NCI-H2171 (cell line): Measurements from ENCODE around the gene MICAL2.

Experiments used
- DNase-seq: peaks from one replicate; lab custom pipeline; 2025; lab: John Stamatoyannopoulos, UW

The MICAL2 gene

DNA sequence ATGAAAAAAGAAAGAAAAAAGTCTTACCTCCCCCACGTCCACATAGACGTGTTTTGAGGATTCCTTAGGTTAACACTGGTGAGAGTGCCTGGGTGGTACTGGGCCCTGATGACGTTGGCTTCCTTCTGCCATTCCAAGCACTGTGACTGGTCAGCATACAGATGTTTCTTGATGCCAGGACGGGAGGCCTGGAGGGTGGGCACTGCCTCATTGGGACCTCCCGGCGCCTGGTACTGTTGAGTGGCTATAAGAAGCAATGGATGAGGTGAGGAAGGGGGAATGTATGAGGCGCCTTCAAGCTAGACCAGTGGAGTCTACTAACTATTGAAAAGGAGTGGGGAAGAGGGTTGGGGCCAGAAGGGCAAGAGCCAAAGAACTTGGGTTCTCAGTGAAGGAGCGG is 45.3 kb downstream of the MICAL2 start:
- DNase-seq, result no peak

DNA sequence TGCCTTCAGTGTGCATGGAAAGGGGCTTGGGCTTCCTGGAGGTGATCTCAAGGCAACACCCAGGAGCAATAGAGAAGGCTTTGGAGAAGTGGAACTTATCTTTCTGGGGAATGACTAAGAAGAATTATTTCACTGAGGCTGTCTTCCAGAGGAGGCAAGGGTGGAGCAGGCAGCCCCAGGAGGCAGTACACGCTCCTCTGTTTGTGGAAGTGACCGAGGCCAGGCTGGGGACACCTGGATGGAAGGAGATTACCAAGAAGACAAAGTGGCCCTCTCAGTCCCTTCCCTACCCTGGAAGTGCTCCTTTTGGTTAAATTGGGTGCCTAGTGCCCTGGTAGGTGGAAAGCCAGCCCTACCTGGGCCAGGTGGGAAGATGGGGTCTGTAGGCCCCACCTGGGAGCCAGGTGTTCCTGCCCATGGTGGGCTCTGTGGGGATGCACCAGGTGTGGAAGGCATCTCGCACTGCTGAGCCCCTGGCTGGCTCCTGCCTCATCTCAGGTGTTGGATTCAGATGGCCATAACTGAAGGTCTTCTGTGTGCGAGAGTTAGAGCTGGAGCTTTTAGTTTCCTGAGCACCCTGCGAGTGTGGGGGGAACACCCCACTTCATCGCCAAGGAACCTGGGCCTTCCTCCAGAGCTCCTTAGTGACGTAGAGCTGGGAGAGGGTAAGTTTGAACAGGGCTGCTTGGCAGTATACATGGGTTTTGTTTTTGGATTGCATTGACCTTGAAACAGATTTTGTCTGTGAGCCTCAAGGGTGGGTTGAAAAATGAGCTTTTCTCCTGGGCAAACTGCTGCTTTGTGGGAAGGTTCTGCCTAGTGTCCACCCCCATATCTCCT is 46.1 kb downstream of the MICAL2 start:
- no peak for DNase-seq

DNA sequence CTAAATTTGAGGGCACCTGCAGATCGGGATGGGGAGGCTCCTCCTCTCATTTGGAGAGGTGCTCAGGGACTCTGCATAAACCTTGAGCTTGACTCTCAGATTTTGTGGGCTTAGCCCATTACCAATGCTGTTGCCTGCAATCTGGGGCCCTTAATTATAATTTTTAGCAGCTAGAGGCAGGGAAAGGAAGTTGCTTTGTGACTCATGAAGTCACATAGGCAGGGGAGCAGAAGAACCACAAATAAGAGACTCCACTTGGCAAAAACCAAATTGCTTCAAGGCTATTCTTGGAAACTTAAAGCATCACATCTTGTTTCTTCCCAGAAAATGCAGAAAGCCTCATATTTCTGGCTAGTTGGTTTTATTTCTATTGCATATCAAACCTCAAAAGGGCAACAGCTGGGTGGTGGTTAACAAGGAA is 46.9 kb downstream of the MICAL2 start:
- no peak for DNase-seq

DNA sequence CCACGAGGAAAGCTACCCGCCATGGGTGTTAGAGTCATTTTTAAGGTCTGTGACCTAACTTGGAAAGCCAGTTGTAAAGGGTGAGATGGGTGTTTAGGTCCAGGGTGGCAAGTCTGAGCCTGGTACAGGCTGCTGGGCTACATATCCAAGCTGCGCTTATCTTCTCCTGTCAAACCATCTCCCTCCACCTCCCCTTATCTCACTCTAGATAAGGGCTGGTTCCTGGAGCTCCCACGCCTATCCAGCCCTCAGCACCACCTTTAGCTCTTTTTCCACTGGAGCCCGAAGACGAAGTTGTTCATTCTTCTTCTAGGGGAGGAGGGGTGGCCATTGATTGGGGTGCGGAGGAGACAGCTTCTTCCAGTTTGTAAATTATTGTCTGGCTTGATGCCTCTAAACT is 48.5 kb downstream of the MICAL2 start:
- no peak for DNase-seq

DNA sequence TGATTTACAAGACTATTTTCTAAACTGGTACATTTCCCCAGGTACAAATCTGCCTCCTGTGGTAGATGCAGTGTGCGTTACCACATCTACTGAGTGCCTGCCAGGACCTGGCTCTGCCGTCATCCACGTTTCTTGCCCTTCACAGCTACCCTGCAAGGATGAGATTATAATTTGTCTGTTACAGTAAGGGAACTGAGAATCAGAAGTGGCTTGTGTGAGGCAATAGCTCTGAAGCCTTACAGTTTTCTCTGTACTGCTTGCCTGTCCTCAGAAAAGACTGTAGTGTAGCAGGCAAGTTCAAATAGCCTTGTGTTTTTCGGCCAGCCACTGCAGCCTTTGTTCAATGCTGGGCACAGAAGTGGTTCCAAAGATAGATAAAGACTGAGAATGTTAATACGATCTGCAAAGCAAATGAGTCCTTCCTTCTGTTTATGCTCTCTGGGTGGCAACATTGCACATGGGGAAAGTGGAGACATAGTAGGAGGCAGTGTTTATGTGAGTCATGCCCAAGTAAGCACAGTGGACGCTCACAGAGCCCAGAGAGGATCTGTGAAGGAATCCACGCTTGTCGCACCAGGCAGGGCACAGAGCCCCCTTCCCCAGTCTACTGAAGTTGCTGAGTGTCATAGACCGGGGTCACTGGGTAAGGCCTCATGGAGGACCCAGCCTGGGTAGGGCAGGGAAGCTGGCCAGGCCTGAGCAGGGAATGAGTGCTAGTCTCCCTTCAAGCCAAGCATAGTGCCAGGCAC is 49.1 kb downstream of the MICAL2 start:
- DNase-seq, result no peak

DNA sequence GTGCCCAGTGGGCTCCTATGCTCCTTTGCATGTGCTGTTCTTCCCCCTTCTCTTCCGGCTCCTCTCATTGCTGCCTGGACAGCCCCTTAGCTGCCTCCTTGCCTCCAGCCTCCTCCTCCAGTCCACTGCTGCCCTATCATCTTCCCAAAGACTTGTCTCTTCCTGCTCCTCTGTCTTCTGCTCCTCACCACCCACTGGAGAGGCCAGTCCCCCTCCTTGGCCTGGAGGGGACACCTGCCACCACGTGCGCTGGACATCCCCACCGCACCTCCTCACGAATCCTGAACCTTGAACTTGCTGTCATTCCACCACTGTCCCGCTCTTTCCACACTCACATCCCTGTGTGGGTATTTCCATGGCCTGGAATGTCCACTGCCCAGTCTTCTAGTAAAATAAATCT is 49.8 kb downstream of the MICAL2 start:
- no peak for DNase-seq

DNA sequence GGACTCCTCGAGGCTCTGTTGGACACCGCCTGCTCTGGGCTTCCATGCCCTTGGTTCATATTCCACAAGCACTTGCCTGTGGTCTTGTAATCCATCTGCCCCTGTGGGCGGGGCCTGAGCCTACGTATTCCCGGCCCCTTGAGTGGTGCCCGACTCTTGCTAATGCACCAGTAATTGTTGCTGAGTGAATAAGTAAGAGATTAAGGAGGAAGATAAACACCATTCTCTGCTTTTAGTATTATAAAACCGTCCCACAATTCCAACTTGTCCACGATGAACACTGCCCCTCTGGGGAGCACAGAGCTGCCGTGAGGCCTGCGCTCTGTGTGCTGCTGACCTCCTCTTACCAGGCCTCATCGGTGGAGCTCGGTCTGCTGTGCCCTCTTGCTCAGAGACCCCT is 50.3 kb downstream of the MICAL2 start:
- no peak for DNase-seq

DNA sequence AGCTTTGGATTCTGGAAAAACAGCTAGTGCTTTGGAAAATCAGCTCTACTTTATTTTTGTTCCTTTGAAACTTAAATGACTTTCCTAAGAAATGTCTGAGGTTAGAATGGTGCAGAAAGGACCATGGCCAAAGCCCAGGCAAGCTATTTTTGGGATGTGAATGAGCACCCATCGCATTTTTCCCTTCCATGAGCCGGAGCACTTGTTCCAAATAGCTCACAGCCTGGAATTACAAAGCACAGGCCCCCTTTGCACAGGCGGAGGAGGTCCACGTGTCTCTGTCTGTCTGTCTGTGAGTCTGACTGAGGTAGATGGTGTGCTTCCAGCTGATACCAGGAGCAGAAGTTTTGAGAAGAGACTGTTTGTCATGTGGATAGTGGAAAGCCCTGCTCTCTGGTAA is 50.7 kb downstream of the MICAL2 start:
- no peak for DNase-seq

DNA sequence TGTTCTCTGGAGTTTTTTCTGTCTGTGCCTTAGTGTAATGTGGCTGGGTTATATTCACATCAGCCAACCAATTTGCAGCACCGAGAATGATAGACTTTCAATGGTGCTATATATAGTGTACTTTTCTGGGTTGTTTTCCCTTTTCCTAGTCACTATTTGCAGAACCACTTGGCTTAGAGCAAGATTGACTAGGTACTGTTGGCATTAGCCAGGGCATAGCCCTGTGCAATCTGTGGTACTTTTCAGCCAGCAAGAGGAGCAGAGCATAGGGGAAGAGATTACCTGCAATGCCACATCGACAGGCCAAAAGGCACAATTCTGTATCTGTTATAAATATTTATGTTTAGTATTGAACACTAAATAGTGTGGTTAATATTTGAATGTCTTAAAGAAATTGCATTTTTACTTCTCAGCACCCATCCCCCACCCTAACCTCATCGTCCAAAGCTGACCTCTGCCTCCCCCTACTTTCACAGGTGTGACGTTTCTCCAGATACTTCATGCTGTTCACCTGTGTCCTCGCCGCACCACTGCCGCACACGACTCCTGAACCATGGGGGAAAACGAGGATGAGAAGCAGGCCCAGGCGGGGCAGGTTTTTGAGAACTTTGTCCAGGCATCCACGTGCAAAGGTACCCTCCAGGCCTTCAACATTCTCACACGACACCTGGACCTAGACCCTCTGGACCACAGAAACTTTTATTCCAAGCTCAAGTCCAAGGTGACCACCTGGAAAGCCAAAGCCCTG is 51.4 kb downstream of the MICAL2 start:
- DNase-seq, result no peak

DNA sequence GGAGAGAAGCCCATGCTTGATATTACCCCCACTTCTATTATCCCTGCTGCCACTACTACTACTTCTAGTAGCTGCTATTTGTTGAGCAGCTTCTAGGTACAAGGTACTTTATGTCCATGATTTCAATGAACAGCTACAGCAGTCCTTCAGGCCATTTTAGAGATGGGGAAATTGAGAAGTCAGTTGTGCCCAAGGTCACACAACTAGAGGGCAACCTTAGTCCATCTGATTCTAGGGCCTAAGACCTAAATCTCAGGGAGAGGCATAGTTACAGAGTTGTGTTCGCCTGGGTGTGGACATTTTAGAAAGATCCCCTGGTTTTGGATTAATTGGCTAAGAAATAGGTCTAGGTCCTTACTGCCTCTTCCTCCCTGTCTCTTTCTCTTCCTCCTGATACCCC is 52.3 kb downstream of the MICAL2 start:
- no peak for DNase-seq

DNA sequence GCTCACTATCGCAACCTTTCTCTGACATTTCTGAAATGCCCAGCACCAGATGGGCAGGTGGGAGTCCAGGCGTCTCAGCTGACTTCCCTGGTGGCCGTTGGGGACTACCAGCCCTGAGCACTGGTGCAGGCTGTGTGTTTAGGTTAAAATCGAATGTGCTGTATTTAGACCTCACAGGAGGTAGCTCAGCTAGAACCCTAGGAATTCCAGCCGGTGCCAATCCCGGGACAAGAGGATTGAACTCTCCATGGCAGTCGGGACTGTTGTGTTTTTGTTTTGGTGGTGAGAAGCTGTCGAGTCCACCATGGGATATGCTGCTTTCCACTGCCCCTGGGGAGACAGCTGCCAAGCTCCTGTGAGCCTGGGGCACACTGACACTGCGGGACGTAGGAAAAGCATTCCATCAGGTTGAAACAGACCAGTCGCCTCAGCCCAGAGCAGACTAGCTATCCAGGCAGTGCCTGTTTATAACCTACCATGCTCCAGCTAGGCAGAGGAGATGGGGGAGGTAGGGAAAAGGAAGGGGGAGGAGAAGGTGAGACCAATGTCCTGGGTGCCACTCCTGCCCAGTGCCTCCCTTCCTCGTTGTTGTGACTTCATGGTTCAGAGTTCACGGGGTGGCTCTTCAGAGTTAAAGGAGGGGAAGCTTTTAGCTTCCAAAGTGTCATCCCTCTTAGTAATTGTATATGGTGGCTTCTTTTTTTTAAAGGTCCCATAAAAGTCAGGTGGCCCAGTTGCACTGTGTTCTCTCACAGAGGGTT is 53.0 kb downstream of the MICAL2 start:
- no peak for DNase-seq

DNA sequence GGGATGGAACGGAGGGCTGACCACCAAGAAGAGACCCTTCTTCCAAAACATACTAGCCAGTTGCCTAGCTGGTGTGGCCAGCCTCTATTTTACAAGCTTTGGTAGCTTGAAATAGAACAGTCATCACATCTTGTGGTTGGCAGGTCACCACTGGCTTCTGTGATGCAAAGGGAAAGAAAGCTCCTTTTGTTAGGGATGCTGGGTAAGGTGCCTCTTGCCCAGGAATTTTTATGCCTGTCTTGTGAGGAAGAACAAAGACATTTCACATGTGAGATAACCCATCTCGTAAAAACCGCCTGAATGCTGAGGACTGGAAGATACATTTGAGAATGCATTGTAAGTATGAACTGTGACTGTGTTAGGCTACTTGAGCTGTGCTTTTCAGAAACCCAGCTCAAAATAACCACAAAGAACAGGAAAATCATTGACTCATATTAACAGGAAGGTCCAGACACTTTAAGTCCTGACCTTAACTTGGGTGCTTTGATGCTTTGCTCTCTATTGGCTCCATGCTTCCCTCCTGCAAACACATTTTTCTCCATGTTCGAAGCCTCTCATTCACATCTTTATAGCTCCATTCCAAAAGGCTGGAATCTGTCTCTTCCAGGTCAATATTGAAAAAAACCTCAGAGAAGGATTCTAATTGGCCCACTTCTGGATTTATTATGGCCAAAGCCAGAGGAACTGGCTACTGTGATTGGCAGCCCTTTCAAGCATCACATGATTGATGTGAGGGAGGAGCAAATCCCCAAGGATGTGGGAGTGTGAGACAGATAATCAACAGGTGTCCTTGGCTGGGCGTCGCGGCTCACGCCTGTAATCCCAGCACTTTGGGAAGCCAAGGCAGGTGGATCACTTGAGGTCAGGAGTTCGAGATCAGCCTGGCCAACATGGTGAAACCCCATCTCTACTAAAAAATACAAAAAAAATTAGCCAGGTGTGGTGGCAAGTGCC is 53.9 kb downstream of the MICAL2 start:
- DNase-seq, result no peak

DNA sequence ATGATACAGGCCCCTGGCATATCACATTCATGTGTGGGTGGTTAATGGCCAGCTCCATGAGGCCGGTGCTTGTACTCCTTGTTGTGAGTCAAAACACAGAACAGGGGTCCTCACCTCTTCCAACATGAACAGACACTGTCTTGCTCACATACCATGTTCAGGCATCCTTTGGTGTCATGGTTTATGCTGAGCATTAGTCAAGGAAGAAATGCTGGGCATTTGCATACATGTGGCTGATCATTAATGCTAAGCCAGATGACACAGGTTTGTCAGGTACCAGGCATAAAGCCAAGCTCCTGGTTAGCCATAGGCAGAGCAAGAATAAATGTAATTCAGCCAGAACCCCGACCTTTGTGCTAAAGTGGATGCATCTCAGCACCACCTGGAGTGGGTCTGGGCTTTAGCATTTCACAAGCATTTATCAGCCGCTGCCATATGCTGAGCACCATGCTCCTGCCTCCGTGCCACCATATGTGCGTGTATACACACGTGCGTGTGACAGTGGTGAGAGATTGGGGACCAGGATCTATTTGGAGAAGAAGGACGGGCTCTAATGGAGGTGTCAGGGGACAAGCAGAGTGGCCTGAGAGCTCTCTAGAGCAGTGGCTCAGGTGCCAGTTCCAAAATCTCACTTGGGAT is 55.0 kb downstream of the MICAL2 start:
- DNase-seq, result no peak

DNA sequence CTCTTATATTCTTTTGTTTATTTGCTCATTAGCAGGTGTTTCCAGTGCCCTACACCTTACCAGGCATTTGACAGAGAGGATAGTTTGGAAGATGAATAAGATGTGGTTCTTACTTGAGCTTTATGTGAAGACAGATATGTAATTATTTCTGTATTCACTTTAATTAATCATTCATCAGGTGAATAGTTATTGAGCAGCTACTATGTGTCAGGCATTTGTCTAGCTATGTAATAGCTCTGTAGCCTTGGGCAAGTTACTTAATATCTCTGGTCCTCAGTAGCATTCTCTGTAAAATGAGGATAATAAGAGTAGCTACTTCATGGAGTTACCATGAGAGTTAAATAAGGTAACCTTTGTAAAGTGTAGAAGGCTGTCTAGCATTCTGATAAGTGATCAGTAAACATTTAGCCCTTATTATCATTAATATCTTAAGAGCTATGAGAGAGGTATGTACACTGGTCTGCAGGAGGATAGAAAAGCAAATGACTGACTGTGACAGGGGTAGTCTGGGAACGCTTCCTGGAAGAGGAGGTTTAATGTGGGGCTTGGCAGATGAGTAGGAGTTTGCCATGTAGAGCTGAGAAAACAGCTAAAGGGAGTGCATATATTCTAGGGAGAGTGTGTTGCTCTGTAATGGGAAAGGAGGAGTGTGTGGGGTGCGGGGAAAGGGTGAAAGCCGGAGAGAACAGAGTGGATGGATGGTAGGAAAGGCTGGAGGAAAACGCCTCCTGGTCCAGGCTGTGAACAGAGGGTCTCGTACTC is 56.1 kb downstream of the MICAL2 start:
- no peak for DNase-seq

DNA sequence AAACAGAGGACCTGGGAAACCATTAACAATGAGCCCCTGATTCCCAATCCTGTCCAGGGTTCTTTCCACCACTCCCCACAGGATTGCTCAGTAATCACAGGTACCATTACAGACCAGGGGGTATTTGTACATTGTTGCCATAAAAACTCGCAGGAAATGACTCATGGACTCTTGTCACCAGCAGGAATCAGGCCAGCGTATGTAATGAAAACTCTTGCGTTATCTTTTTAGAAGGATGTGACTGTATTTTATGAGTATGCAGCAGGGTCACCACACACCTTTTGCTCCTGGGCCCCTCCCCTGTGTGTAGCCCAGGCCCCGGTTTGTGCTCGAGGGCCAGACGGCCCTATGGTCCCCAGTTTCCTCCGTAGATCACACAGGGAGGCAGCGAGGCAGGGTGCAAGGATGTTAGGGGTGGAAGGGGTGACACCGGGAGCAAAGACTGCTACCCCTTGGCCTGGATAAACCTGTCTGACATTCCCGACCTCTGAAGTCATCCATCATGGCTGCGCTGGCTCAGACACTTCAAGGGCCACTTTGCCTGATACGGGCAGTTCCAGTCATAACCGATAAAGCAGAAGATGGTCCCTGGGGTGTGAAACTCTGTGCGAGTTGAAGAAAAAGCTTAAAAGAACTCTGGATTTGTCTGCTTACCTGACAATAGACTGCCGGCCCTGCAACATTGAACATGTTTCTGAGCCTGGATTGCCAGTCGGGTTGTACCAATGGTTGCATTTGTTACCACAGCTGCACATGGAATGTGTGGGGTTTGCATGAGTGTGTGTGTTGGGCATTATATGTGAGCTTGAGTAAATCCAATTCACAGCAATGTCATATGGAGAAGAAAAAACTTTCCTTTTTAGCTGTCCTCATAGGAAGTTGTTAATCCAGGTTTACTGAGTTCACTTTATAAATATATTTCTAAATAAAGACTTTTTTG is 56.9 kb downstream of the MICAL2 start:
- no peak for DNase-seq

DNA sequence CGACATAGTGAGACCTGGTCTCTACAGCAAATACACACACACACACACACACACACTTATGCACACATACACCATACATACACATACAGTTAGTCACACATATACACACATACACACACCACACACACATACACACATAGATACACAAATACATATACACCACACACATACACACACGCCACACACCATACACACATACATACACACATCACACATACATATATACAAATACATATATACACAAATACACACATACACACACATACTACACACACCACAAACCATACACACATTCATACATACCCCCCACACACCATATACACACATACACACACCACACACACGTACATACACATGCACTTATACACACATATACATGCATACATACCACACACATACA is 57.7 kb downstream of the MICAL2 start:
- DNase-seq, result no peak

DNA sequence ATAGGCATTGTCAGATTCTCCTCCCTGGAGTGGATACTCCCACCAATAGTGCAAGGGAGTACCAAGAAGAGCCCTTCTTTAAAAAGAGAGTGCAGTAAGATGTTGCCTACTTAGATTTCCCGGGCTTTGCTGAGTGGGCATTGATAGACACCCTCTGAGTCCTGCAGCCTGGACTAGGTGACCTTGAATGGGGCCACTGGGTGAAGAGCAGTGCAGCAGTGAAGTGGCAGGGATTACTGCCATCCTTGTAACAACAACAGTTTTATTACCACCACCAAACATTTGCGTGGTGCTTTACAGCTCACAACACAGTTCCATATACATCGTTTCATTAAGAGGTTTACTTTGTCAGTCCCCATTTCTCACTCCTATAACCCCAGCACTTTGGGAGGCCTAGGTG is 59.4 kb downstream of the MICAL2 start:
- no peak for DNase-seq

DNA sequence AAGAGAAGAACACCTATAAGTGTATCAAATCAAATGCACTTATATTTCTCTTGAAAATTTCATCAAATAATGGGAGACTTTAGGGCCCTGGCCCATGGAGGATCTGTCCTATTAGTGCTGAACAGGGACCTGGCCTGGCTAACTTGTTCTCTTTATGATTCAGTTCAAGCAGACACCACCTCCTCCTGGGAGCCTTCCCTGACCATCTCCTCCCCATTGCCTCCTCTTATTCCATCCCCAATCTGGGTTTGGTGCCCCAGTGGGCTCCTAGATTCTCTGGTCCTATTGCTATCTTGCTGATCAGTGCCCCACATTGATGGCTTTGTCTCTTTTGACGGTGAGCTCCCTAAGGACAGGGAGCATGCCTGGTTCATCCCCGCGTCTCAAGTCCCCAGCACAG is 60.1 kb downstream of the MICAL2 start:
- no peak for DNase-seq

DNA sequence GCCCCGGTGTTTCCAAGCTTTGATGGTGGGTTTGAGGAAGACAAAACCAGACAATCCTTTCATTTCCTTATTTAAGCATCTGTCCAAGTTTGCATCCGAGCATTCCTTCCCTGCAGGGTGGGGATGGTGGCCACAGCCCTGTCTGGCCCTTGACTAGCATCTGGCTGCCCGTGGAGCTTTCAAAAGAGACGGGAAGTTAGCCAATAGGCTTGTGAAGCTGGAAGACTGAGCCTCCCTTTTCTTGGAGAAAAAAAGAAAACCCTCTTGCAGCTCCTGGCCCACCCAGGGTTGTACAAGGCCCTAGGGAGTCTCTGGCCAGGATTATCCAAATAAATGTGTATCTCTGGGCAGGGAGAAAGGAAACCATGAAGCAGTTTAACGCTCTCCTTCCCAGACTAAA is 60.6 kb downstream of the MICAL2 start:
- DNase-seq, result no peak
